Panc1 (cell line): ENCODE measurements around the gene CACNA1C. TPM values are rescaled to one million over a fixed set of nuclear protein-coding genes. Genes with fewer than 3 reads are reported as not detected.

Experiments used
- ATAC-seq: fragments of 200-7000 bp; cut with Tn5 transposase; 2 replicates; pipeline ENCODE4 v1.9.1; 2020; ENCODE audit warnings: mild to moderate bottlenecking, moderate library complexity
- BruUV-seq: library from RNA; stranded (reverse); fragments of 400-500 nt; replicated peaks from 2 replicates; lab custom pipeline; 2021; lab: Mats Ljungman, UMichigan
- CTCF ChIA-PET: fragments of 300-600 bp; sonication (Branson Sonifier 250); formaldehyde crosslinking; loops from one replicate; lab custom pipeline; 2022; ENCODE audit warnings: antibody characterized with exemption; lab: Charles Lee
- POLR2A ChIA-PET: fragments of 300-600 bp; sonication (Branson Sonifier 250); formaldehyde crosslinking; loops from one replicate; lab custom pipeline; 2022; ENCODE audit warnings: antibody characterized with exemption; lab: Charles Lee
- DNase-seq: peaks from one replicate; pipeline ENCODE4 v3.0.0-alpha.2; 2010; ENCODE audit warnings: low read depth, low spot score
- H3K27ac ChIP-seq: 2 replicates; pipeline ENCODE4 v1.5.1; 2011; ENCODE audit warnings: mild to moderate bottlenecking, low read length, inconsistent platforms
- H3K27me3 ChIP-seq: fragments of 200-500 bp; sonication (Bioruptor generic); 2 replicates; pipeline ENCODE4 v1.6.0; 2014; ENCODE audit warnings: low read length, inconsistent platforms; ENCODE audit not compliant: control insufficient read depth, insufficient read depth
- H3K36me3 ChIP-seq: fragments of 200-500 bp; sonication (Bioruptor generic); 2 replicates; pipeline ENCODE4 v1.5.1; 2014; ENCODE audit warnings: inconsistent platforms, mild to moderate bottlenecking, low read length, moderate library complexity; ENCODE audit not compliant: control insufficient read depth, insufficient read depth
- H3K4me1 ChIP-seq: 2 replicates; pipeline ENCODE4 v1.5.1; 2011; ENCODE audit warnings: inconsistent platforms, mild to moderate bottlenecking, low read length, moderate library complexity; ENCODE audit not compliant: control insufficient read depth, insufficient read depth
- H3K4me3 ChIP-seq, 2 experiments: 2 replicates each; pipeline ENCODE4 v1.5.1; 2011 to 2012; ENCODE audit warnings: low read depth in 2 of 2, low read length in 2 of 2, mild to moderate bottlenecking in 2 of 2, inconsistent platforms in 1 of 2, moderate library complexity in 1 of 2
- H3K9me3 ChIP-seq: fragments of 200-500 bp; sonication (Bioruptor generic); 2 replicates; pipeline ENCODE4 v1.5.1; 2014; ENCODE audit warnings: low read depth, mild to moderate bottlenecking, inconsistent platforms, low read length, moderate library complexity; ENCODE audit not compliant: control insufficient read depth, insufficient read depth
- POLR2AphosphoS5 ChIP-seq: IDR thresholded peaks from 2 replicates; pipeline ENCODE4 v1.6.1; 2012; ENCODE audit warnings: mild to moderate bottlenecking, low read depth, low read length, moderate library complexity
- SIN3A ChIP-seq: IDR thresholded peaks from 2 replicates; pipeline ENCODE4 v1.6.1; 2012; ENCODE audit warnings: low read depth, mild to moderate bottlenecking, low read length, moderate library complexity, borderline replicate concordance; ENCODE audit not compliant: insufficient read depth
- TCF7L2 ChIP-seq: IDR thresholded peaks from 2 replicates; pipeline ENCODE4 v1.6.1; 2011; ENCODE audit warnings: mild to moderate bottlenecking, low read depth, low read length, inconsistent platforms
- in situ Hi-C: cut with HindIII; loops from 2 replicates; pipeline ENCODE4 v1.10.0; 2016; ENCODE audit warnings: low sequenced_read_pairs, low pct_unique_long_range_greater_than_20kb
- intact Hi-C: fragments of 100-400 bp; cut with micrococcal nuclease; formaldehyde crosslinking; loops from one replicate; pipeline ENCODE4 v1.10.0; 2022; ENCODE audit not compliant: unreplicated experiment
- total RNA-seq: library from RNA; stranded (reverse); gene quantifications from one replicate; pipeline ENCODE4 v1.2.1, GENCODE V29; 2021; ENCODE audit not compliant: unreplicated experiment
- TF ChIP-seq, protein P1 (sequence below): fragments of 450-650 bp; IDR thresholded peaks from 2 replicates; pipeline ENCODE4 v1.5.1; 2017; ENCODE audit warnings: mild to moderate bottlenecking
- TF ChIP-seq, protein P2 (sequence below), 2 experiments: IDR thresholded peaks; 2 replicates each; pipeline ENCODE4 v1.6.1; 2011 to 2012; ENCODE audit warnings: low read depth in 2 of 2, control low read depth in 1 of 2, low read length in 1 of 2, mild to moderate bottlenecking in 1 of 2, moderate library complexity in 1 of 2; ENCODE audit not compliant: insufficient read depth in 1 of 2

Gene CACNA1C
- total RNA-seq, 1 experiment from 2014 or later: 0.03 TPM

DNA sequence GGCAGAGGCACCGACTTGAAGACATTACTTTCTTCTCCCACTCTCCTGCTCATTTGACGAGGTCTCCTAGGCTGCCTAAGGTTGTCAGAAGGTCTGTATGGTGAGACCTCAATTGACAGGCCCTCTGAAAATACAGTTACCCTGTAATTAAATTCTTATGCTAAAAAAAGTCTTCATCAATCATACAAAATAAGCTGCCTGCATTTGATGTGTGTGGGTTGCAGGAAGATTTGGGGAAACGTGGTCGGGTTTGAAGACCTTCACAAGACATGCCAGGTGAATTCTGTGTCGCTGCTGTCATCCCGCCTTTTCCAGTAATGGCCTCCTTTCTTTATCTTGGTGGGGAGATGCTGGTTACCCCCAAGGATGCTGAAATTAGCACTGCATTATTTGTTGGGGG lies 299.4 kb downstream of the CACNA1C start:
- CTCF ChIA-PET: no interaction called here
- no TSS peak for BruUV-seq
- no peak for ATAC-seq

DNA sequence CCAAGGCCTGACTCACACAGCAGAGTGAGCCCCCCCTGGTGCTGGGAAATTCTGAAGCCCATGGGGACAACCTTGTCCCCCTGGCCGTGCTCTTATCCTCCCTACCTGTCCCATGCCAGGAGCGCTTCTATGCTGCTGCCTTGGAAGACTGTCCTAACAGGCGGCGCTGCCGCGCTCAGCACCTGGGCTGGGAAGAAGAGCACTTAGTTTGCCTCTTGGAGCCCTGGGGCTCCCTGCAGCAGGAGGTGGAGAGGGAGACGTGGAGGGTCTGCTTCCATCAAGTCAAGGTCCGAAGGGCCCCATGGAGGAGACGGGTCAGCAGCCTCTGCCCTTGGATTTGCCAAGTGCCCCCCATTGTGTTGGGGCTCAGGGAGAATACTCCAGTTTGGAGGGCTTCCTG lies 300.5 kb downstream of the CACNA1C start:
- ChIA-PET CTCF (no interaction called here), POLR2A (no interaction called here)
- DNase-seq (no peak), ATAC-seq (no peak)
- Histone ChIP-seq H3K4me1 (no peaks in the 10 kb centered on the region), H3K9me3 (no peaks in the 10 kb centered on the region), H3K4me3 (no peak overlapping the region), H3K27me3 (no peaks in the 10 kb centered on the region; the same call in 1 of the 2 replicates), H3K27ac (no peak overlapping the region), H3K36me3 (no peaks in the 10 kb centered on the region)
- in situ Hi-C loops (no loop called here), intact Hi-C loops (no loop called here)
- TF ChIP-seq, protein P1, sequence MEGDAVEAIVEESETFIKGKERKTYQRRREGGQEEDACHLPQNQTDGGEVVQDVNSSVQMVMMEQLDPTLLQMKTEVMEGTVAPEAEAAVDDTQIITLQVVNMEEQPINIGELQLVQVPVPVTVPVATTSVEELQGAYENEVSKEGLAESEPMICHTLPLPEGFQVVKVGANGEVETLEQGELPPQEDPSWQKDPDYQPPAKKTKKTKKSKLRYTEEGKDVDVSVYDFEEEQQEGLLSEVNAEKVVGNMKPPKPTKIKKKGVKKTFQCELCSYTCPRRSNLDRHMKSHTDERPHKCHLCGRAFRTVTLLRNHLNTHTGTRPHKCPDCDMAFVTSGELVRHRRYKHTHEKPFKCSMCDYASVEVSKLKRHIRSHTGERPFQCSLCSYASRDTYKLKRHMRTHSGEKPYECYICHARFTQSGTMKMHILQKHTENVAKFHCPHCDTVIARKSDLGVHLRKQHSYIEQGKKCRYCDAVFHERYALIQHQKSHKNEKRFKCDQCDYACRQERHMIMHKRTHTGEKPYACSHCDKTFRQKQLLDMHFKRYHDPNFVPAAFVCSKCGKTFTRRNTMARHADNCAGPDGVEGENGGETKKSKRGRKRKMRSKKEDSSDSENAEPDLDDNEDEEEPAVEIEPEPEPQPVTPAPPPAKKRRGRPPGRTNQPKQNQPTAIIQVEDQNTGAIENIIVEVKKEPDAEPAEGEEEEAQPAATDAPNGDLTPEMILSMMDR: no peak
- TF ChIP-seq POLR2AphosphoS5 (no peak), TCF7L2 (no peak)
- BruUV-seq: no TSS peak

More for the DNA sequence above, 299.4 kb downstream of the CACNA1C start:
- Histone ChIP-seq H3K27ac (no peak overlapping the region), H3K36me3 (no peaks in the 10 kb centered on the region), H3K4me3 (no peak overlapping the region), H3K9me3 (no peaks in the 10 kb centered on the region), H3K27me3 (no peaks in the 10 kb centered on the region; the same call in 1 of the 2 replicates), H3K4me1 (no peaks in the 10 kb centered on the region)
- TF ChIP-seq, protein P2, sequence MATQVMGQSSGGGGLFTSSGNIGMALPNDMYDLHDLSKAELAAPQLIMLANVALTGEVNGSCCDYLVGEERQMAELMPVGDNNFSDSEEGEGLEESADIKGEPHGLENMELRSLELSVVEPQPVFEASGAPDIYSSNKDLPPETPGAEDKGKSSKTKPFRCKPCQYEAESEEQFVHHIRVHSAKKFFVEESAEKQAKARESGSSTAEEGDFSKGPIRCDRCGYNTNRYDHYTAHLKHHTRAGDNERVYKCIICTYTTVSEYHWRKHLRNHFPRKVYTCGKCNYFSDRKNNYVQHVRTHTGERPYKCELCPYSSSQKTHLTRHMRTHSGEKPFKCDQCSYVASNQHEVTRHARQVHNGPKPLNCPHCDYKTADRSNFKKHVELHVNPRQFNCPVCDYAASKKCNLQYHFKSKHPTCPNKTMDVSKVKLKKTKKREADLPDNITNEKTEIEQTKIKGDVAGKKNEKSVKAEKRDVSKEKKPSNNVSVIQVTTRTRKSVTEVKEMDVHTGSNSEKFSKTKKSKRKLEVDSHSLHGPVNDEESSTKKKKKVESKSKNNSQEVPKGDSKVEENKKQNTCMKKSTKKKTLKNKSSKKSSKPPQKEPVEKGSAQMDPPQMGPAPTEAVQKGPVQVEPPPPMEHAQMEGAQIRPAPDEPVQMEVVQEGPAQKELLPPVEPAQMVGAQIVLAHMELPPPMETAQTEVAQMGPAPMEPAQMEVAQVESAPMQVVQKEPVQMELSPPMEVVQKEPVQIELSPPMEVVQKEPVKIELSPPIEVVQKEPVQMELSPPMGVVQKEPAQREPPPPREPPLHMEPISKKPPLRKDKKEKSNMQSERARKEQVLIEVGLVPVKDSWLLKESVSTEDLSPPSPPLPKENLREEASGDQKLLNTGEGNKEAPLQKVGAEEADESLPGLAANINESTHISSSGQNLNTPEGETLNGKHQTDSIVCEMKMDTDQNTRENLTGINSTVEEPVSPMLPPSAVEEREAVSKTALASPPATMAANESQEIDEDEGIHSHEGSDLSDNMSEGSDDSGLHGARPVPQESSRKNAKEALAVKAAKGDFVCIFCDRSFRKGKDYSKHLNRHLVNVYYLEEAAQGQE (IDR thresholded peaks at IDR 0.05; ENCODE audit: insufficient read depth in 1 of 2, low read depth in 2 of 2, low read length in 1 of 2): no peak
- in situ Hi-C loops: no loop called here
- POLR2A ChIA-PET: no interaction called here
- intact Hi-C loops: no loop called here
- no peak for DNase-seq

- no peak for ATAC-seq
- intact Hi-C loops (no loop called here), in situ Hi-C loops (no loop called here)
- Histone ChIP-seq H3K27me3 (no peaks in the 10 kb centered on the region; the same call in 1 of the 2 replicates), H3K4me1 (no peaks in the 10 kb centered on the region), H3K4me3 (no peak overlapping the region), H3K9me3 (no peaks in the 10 kb centered on the region), H3K36me3 (no peaks in the 10 kb centered on the region), H3K27ac (no peak overlapping the region)
- DNase-seq: no peak
- no TSS peak for BruUV-seq
- TF ChIP-seq TCF7L2 (no peak), POLR2AphosphoS5 (no peak), SIN3A (no peak)
- TF ChIP-seq, protein P2 (IDR thresholded peaks at IDR 0.05; ENCODE audit: insufficient read depth in 1 of 2, low read depth in 2 of 2, low read length in 1 of 2): no peak
- TF ChIP-seq, protein P1: no peak
- ChIA-PET POLR2A (no interaction called here), CTCF (no interaction called here)
Observed at GRCh38 chr12:2353691-2354090, 300.9 kb downstream of the CACNA1C start.
